HG02642 (cell line): ENCODE results near the gene INS.

ENCODE experiments used
- ATAC-seq: cut with Tn5 transposase; IDR thresholded peaks from one replicate; pipeline ENCODE4 v1.9.1; 2021; ENCODE audit warnings: mild to moderate bottlenecking; ENCODE audit not compliant: unreplicated experiment, poor library complexity

INS gene

GRCh38 chr11:2168286-2169004, 7.4 kb upstream of the INS start:
- no peak for ATAC-seq

- ATAC-seq = no peak
These were observed 6.4 kb upstream of the INS start for GRCh38 chr11:2167141-2168045.

GRCh38 chr11:2166091-2166851, 5.3 kb upstream of the INS start:
- ATAC-seq = no peak

- ATAC-seq = no peak
These were observed 4.6 kb upstream of the INS start for GRCh38 chr11:2165571-2165970.

- no peak for ATAC-seq
These were observed 4.0 kb upstream of the INS start for GRCh38 chr11:2164861-2165555.

- ATAC-seq = no peak
These were observed 3.1 kb upstream of the INS start for GRCh38 chr11:2164081-2164480.

- ATAC-seq = no peak
These were observed 2.5 kb upstream of the INS start for GRCh38 chr11:2163428-2163978.

- ATAC-seq = no peak
These were observed 1.2 kb downstream of the INS start for GRCh38 chr11:2159536-2160413.

- no peak for ATAC-seq
These were observed 2.0 kb downstream of the INS start for GRCh38 chr11:2158966-2159365.

GRCh38 chr11:2158296-2158737, 2.7 kb downstream of the INS start:
- no peak for ATAC-seq

GRCh38 chr11:2157294-2158040, 3.5 kb downstream of the INS start:
- no peak for ATAC-seq

GRCh38 chr11:2156416-2157182, 4.4 kb downstream of the INS start:
- no peak for ATAC-seq

GRCh38 chr11:2155511-2155910, 5.5 kb downstream of the INS start:
- no peak for ATAC-seq

GRCh38 chr11:2154889-2155288, 6.1 kb downstream of the INS start:
- no peak for ATAC-seq

- no peak for ATAC-seq
These were observed 6.8 kb downstream of the INS start for GRCh38 chr11:2154195-2154585.

- no peak for ATAC-seq
These were observed 7.3 kb downstream of the INS start for GRCh38 chr11:2153581-2154194.
